GM13976 (cell line): ENCODE results near the gene TMPRSS2.

Experiments used
- DNase-seq: peaks from one replicate; pipeline ENCODE4 v3.0.0; 2012; ENCODE audit warnings: low spot score
- CTCF ChIP-seq: IDR thresholded peaks from 2 replicates; pipeline ENCODE4 v1.5.1; 2012; ENCODE audit warnings: borderline replicate concordance, mild to moderate bottlenecking; ENCODE audit not compliant: insufficient read depth; ENCODE audit errors: extremely low read depth, missing control alignments, control extremely low read depth
- in situ Hi-C: fragments of 300-500 bp; cut with MboI; formaldehyde crosslinking; loops from one replicate; pipeline ENCODE4 v1.12.0; 2022; ENCODE audit warnings: low sequenced_read_pairs, mixed read lengths, inconsistent platforms; ENCODE audit not compliant: unreplicated experiment

Gene TMPRSS2

GRCh38 chr21:41459884-41460534 lies 47.9 kb downstream of the TMPRSS2 start:
- no peak for DNase-seq
- TF ChIP-seq CTCF: no peak
- in situ Hi-C loops: loop anchor here (25.0 kb wide), 1 partner anchor 173 kb away; no protein-coding TSS in a partner anchor

DNA sequence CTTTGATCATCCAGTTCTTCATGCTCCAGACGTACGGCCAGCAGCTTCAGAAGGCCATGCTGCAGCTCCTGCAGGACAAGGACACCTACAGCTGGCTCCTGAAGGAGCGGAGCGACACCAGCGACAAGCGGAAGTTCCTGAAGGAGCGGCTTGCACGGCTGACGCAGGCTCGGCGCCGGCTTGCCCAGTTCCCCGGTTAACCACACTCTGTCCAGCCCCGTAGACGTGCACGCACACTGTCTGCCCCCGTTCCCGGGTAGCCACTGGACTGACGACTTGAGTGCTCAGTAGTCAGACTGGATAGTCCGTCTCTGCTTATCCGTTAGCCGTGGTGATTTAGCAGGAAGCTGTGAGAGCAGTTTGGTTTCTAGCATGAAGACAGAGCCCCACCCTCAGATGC lies 49.4 kb downstream of the TMPRSS2 start:
- no peak for TF ChIP-seq CTCF
- in situ Hi-C loops: loop anchor here (25.0 kb wide), 1 partner anchor 171 kb away; no protein-coding TSS in a partner anchor
- no peak for DNase-seq

- DNase-seq: no peak
- in situ Hi-C loops: loop anchor here (25.0 kb wide), 1 partner anchor 171 kb away; no protein-coding TSS in a partner anchor
- no peak for TF ChIP-seq CTCF
Observed at GRCh38 chr21:41458121-41458520, 49.8 kb downstream of the TMPRSS2 start.

DNA sequence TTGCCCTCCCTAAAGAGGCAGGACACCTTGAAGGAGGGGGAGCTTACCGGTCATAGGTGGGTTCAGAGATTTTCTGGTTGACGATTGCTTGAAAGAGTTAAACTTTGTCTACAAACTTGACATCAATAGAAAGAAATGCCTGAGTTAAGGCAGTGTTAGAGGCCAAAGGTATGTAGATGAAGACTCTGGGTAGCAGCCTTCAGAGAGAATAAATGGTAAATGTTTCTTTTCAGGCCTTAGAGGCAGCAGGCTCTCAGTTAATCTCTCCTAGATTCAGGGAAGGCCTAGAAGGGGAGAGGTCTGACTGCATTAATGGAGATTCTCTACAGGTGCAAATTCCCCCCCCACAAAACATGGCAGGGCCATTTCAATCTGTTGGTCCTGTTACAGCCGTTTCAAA lies 54.2 kb downstream of the TMPRSS2 start:
- TF ChIP-seq CTCF: no peak
- in situ Hi-C loops: loop anchor here (25.0 kb wide), 1 partner anchor 166 kb away; no protein-coding TSS in a partner anchor
- no peak for DNase-seq

DNA sequence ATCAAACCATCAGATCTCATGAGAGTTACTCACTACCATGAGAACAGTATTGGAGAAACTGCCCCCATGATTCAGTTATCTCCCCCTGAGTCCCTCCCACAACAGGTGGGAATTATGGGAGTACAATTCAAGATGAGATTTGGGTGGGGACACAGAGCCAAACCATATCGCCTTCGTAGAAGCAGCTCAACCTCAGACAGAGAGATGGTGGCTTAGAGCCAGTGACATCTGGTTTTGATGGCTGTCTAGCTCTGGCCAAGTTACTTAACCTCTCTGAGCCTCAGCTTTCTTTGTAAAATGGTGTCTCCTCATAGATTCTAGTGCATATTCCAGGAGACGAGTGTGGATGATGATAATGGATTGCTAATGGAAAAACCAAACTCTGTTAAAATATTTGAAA lies 54.8 kb downstream of the TMPRSS2 start:
- DNase-seq: no peak
- in situ Hi-C loops: loop anchor here (25.0 kb wide), 1 partner anchor 166 kb away; no protein-coding TSS in a partner anchor
- no peak for TF ChIP-seq CTCF

- in situ Hi-C loops: loop anchor here (25.0 kb wide), 1 partner anchor 165 kb away; no protein-coding TSS in a partner anchor
- no peak for TF ChIP-seq CTCF
- DNase-seq: no peak
Observed at GRCh38 chr21:41451753-41452676, 55.9 kb downstream of the TMPRSS2 start.
